Activated CD4-positive, CD25-positive, alpha-beta regulatory T cell (primary cell): ENCODE measurements around the gene ANKRD39.

Source experiments
- DNase-seq, 4 experiments: peaks; one replicate each; lab custom pipeline; 2025; lab: John Stamatoyannopoulos, UW

Gene ANKRD39

DNA sequence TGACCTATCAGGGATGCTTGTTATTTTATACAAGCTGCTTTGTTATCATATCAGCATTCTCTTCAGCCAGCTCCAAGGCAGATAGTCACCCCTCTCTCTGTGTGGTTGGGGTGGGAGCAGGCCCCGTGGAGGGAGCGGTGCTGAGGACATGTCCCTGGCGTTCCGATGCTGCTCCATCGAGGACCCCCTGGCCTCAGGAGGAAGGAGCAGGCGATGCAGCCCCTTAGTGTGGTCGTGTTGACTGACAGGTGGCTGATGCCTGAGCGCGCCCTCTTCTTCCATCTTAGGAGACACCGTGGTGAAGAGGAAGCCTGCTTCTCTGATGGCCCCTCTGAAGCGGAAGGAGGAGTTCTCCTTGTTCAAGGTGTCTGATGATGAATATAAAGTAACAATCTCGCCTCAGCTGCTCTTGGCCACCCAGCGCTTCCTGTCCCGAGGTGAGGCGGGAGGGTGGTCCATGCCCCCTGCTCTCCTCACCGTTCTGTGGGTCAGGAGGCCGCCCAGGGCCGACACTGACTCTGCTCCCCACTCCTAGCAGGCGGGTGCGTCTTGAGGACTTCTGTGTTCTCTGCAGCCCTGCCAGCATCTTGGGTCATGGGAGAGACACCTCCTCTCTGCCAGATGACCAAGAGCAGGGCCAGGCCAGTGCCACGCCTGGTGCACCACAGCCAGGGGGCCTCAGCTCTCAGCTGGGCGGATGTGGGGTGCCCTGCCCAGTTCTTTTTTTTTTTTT is 31.1 kb downstream of the ANKRD39 start:
- DNase-seq, result no peak

DNA sequence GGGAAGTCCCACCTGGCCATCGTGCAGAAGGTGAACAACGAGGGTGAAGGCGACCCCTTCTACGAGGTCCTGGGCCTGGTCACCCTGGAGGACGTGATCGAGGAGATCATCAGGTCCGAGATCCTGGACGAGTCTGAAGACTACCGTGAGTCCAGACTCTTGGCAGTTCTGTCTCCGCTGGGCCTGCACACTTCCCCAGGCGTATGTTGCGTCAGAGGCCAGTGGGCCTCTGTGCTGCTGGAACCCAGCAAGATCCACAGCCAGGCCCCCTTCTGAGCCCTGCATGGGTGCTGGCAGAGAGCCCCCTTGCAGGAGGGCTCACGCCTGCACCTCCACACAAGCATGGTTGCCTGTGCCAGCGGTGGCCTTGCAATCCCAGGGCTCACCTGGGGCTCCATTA is 32.8 kb downstream of the ANKRD39 start:
- DNase-seq, result no peak

DNA sequence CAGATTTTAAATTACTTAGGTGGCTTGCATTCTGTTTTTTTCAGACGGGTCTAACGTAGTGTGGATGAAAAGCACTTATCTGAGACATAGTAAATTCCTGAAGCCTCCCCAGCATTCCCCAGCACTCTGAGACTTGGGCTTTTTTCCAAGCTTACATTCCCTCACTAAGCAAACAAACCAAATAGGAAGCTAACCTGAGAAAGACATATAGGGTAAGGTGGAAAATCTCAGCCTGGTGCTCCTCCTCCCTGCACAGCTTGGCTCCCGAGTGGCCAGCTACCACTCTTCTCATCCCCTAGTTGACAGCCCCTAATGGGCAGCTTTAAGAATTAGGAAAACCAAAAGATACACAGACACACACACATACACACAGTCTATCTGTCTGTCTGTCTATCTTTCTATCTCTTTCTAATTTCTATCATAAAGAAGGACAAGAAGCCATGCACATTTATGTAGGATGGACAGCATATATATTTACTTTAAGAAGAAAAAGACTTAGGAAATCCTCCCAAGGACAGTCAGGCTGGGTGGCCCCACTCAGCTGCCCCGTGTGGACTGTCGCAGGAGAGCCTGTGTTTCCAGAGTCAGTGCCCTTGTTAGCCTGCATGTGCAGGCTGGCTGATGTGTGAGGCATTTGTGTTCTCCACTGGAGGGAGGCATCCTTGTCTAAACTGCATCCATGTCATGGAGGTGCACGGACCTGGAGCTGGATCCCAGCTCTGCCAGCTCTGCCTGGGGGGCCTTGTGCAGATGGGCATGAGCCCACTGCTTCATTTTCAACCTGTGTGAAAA is 33.5 kb downstream of the ANKRD39 start:
- no peak for DNase-seq

DNA sequence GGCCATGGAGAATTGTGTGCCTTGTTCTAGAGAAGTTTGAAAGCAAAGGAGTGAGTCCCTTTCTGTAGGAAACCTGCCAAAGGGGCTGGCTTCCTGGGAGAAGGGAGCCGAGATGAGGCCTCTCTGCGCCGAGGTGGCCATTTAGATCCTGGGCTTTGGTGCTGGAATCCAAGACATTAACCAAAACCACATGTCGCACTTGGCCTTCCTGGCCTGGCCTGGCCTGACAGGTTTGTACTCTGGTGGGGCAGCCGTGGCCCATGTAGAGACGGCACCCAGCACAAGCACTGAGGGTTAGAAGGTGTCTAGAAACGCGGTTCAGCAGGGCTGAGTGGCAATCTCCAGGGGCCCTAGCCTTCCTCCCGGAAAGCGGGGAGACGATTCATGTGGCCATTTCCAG is 34.6 kb downstream of the ANKRD39 start:
- DNase-seq, result no peak

DNA sequence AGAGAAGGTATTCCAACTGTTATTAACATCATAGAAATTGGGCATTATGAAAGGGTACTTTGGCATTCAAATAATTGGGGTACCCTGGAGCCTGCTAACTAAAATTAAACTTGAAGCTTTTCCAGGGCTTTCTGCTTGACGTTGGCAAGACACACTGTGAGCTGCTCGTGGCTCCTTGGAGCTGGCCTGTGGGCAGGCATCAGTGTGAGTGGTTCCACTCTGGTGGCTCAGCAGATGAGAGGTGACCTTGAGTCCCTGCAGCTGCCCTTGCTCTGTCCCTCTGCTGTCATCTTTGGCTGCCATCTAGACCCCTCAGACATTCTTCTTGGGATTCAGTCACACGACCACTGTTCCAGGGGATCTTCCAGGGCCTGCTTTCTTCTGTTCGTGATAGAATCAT is 35.0 kb downstream of the ANKRD39 start:
- DNase-seq, result no peak

DNA sequence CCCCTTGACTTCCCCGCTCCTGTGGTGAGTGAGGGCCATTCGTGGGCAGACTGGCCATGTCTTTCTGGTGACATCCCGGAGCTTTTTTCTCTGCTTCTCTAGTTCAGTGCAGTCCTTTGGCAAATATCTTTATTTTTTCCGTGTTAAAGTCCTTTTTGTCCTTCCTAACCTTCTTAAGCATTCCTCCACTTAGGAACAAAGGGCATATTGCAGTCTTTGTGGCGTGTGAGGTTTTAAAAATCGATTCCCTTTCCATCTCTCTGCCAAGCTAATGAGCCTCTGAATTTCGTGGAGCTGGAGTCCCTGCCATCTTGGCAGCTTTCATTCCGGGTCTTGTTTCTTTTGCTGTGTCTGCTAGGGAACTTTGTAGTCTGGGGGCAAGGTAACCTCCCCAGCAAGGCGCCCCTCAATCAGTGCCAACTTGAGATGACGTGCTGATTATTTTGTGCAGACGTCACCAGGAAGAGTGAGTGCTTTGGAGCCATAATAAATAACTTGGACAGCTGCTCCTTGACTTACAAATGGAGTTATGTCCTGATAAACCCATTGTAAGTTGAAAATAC is 36.6 kb downstream of the ANKRD39 start:
- no peak for DNase-seq

DNA sequence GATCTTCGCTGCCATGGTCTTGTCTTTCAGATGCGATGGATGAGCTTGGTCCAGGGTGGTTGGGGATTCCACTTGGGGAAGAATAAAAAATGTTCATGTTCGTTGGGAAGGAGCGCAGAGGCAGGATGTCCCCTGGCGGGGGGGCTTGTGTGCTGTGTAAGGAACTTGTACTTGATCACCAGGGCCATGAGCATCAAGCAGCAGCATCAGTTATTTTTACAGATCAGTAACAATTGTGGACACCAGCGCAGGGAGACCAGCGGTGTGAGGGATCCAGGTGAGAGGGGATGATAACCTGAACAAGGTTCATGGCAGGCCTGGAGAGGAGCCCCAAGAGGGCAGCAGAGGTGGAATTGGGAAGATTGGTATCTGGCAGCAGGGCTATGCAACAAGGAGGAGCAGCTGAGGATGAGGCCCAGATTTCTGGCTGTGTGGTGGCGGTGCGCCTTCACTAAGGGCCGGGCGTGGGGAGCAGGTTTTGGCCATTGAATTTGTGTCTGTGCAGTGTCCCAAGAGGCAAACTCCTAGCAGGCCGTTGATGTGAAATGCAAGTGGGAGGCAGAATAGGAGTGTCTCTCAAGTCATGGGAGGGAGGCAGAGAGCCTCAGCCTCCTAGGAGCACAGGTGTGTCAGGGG is 37.8 kb downstream of the ANKRD39 start:
- no peak for DNase-seq

DNA sequence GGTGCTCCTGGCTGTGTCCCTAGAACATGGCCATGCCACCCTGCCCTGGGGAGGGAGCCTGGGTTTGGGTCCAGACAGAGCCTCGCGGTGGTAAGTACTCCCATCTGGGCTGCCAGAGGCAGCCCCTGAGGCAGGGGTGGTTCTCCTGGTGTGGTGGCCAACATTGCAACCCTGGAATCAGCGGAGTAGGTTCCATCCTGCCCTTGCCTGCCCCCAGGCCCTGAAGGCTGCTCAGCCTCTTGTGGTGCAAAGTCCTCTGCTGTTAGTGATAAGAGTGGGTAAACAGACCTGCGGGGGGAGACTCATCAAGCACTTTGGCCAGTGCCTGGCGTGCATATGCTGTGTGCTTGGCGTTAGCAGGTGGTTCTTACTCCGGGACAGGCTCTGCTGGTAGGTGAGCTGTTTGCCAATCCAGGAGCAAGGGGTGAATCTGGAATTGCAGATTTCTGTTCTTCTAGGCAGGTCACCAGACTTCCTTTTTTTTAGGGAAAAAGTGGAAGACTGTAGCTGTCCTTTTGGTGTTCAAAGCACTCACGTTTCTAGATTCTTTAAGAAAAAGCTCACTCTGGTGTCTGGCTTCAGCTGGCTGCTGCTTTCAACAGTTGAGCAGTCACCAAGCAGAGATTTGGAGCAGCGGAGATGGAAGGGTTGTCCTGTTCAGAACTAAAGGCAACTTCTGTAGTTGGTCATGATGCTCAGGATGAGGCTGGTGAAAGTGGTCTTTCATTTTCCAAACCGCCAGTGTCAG is 38.5 kb downstream of the ANKRD39 start:
- no peak for DNase-seq

DNA sequence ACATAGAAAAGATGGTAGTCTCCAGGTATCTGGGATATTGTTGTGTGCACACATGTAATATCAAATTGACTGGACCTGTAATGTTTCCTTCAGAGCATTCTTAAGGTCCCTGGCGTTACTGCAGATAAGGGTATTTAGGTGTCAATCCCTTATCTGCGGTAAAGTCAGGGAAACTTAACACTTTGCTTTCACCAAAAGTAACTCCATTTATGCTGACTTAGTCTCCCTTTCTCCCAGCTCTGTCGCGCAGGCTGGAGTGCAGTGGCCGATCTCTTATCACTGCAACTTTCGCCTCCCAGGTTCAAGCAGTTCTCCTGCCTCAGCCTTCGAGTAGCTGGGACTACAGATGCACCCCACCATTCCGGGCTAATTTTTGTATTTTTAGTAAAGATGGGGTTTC is 39.9 kb downstream of the ANKRD39 start:
- DNase-seq, result no peak

DNA sequence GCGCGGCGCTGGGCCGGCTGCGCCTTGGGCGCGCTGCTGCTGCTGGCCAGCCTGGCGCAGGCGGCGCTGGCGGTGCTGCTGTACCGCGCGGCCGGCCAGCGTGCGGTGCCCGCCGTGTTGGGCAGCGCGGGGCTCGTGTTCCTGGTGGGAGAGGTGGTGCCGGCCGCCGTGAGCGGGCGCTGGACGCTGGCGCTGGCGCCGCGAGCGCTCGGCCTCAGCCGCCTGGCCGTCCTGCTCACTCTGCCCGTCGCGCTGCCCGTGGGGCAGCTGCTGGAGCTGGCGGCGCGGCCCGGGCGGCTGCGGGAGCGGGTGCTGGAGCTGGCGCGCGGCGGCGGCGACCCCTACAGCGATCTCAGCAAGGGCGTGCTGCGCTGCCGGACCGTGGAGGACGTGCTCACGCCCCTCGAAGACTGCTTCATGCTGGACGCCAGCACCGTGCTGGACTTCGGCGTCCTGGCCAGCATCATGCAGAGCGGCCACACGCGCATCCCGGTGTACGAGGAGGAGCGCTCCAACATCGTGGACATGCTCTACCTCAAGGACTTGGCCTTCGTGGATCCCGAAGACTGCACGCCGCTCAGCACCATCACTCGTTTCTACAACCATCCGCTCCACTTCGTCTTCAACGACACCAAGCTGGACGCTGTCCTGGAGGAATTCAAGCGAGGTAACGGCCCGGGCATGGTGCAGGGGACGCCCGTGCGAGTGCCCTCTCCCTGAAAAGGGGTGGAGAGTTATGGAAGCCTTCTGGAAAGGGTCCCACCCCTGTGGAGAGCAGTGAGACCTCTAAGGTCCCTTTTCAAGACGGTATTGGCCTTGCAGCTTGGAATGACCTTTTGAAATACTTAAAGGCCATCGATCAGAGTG is 40.7 kb downstream of the ANKRD39 start:
- DNase-seq, result no peak

DNA sequence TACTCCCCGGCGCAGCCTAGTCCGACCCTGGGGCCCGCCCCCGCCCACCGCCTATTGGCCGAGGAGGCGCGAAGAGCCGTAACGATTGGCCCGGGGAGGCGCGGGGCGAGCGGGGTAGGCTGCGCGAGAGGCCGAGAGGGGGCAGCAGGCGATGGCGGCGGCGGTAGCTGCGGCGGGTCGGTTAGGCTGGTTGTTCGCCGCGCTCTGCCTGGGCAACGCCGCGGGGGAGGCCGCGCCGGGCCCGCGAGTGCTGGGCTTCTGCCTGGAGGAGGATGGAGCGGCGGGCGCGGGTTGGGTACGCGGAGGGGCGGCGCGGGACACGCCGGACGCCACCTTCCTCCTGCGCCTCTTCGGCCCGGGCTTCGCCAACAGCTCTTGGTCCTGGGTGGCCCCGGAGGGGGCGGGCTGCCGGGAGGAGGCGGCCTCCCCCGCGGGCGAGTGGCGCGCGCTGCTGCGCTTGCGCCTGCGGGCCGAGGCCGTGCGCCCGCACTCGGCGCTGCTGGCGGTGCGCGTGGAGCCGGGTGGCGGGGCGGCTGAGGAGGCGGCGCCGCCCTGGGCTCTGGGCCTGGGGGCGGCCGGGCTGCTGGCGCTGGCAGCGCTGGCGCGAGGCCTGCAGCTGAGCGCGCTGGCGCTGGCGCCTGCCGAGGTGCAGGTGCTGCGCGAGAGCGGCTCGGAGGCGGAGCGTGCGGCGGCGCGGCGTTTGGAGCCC is 41.5 kb downstream of the ANKRD39 start, which contains the start of gene CNNM3:
TSS of gene CNNM3 (plus strand) at position 142 of the 709 bp plus-strand sequence. CDS start at position 152, 10 bp downstream.
- DNase-seq, result peak; percentile 89 to 94 (median 94)

DNA sequence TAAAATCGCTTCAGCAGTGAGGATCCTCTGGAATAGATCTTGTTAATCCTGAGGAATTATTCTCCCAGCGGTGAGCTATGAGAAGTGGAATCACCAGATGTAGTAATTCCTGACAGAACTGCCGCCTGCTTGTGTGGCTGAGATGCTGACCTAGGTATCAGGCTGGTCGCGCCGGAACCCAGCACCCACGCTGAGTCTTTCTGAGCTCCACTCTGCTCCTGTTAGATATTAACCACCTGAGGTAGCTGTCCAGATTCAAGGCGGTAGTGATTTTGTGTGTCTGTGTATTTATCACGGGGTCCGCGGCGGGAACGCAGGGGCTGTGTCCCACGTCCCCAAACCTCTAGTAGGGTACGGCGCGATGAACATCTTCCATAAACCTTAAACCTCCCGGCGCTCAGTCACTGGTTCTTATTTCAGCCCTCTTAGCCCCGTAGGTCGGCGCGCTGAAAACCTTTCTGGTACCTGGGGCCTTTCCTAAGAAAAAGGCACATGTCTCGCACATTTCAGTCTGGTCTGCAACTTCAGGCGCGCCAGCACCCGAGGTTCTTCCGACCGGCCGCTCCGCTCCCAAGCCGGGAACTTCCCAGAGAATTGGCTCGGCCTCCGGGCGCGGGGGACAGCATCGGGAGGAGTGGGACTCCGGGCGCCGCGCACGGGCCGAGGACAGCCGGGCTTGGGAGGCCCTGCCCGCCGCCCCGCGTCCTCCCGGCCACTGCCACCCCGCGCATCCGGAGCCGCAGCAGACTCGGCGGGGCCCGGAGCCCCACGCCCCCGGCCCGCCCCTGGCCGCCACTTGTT is 42.3 kb downstream of the ANKRD39 start:
- DNase-seq, result no peak

DNA sequence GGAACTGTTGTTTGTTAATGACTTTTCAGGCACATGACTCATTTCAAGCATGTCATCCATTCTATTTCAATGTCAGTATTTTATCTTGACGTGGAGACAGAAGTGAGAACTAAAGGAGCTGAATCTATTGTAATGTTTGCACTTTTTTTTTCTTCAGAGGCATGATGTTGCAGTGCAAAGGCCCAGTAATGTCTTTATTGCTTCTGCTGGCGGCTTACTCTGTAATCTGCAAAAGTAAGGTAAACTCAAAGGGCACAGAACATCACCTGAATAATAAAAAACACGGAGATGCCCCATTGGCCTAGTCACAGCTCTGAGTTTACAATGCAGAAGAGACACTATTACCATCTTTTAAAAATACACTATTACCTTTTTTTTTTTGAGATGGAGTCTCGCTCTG is 44.2 kb downstream of the ANKRD39 start:
- DNase-seq, result no peak

DNA sequence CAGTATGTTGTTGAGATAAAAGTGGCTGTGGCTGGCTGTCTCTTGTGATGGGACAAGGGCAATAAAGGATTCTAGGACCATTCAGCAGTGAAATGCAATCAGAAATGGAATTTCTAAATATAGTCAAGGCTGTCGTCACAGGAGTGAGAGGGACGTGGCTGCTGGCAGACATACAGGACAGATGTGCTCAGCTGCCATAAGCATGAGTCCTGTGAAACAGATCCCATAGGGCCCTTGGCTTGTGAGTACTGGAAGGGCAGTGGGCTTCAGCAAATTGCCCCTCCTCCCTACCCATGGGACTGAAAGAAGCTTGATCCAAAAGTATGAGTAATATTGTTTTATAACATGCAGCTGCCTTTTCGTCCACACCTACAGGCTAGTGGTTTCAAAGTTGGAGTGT is 45.9 kb downstream of the ANKRD39 start:
- no peak for DNase-seq

DNA sequence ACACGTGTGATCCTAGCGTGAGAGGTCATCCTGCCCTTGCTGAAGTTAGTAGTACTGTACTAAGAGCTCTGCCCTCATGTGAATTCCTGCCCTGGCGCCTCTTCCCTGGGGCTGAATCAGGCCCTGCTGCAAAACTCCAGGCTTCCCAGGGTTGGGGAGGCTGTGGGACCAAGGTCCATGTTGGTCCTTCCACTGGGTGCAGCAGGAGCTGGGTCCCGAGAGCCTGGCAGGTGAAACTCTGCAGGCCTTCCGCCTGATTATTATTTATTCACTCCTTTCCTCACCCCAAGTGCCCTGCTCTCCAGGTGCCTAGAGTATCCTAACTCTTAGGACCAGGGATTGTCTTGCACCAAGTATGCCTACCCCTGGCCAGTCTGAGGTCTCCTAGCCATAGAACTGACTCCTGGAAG is 47.0 kb downstream of the ANKRD39 start:
- DNase-seq, result no peak

DNA sequence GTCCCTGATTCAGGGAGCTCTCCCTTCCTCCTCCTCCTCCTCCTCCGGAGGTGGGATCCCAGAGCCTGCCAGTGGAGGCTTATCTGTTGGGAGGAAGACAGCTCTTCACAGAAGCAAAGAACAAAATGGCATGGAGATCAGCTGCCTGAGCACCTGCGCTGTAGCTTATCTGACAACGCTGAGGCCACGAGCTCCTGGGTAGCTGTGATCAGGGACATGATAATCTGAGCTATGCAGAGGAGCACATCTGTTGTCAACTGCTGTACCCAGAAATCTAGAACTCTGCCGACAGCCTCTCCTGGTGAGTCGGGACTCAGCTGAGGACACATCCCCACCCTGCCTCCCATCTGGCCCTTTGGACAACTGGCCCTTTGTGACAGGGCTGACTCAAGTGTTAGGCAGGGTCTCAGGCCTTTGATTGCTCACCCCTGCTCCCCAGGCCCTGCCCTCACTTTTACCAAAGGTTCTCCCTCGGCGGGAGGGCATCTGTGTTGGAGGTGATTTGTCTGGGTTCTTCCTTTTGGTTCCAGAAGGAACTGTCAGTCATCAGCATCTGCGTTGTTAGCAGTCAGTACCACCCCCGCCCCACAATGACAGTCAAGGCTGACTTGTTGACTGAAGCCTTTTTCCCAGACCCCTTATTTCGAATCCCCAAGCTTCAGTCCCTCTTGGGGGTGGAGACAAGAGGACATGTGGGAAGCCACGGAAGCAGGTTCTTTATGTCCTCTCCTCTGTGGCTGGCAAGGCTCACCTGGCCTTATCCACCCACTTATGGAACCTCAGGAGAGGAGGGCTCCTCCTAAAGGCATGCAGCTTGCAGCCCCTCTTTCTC is 47.6 kb downstream of the ANKRD39 start:
- DNase-seq, result no peak

DNA sequence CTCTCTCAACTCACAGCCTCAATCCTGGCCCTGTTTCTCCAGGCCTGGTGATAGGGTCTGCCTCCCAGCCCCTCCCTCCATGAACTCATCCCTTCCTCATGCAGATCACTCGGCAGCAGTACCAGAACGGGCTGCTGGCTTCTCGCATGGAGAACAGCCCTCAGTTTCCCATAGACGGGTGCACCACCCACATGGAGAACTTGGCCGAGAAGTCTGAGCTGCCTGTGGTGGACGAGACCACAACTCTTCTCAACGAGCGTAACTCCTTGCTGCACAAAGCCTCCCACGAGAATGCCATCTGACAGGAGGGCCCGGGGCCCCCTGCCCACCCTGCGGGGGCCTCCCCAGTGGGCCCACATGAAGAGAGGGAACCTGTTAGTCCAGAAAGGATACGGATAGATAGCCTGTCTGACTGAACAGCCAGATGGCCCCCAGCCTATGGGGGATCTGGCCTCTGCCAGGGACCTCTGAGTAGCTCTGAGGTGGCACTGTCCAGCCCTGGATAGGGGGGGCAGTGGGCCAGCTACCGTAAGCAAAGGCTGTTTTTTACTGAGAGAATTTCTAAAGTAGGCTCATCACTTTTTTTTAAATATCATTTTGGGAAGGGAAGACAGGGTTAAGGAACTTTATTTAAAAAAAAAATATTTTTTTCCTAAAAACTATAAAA is 48.5 kb downstream of the ANKRD39 start:
- DNase-seq, result no peak
